B cell (primary cell): ENCODE measurements around the gene TBX15. TPM values are rescaled to one million over a fixed set of nuclear protein-coding genes. Genes with fewer than 3 reads are reported as not detected.

Source experiments
- polyA plus RNA-seq: library from polyadenylated mRNA; depleted of rRNA; stranded (reverse); fragments of >200 nt; gene quantifications from 2 replicates; pipeline ENCODE4 v1.2.3, GENCODE V29; 2012
- small RNA-seq: library from RNA; depleted of rRNA; stranded (forward); fragments of <200 nt; gene quantifications from one replicate; pipeline ENCODE3, GENCODE V24; 2012; ENCODE audit warnings: low replicate concordance, low read depth; ENCODE audit not compliant: insufficient read length
- total RNA-seq, 2 donors: library from RNA; stranded (reverse); fragments of 120-200 nt in 1 of 2; gene quantifications; 1 replicate in 1 of 2; 2 replicates in 1 of 2; pipeline versions ENCODE4 v1.2.3 to v1.2.4, GENCODE V29; 2013 to 2022

The TBX15 gene
- total and polyA plus RNA-seq, 2 donors (not counting 1 experiment from before 2014, with no cell fraction given), result 0.03 to 0.15 TPM

Small RNA genes within 50 kb of the gene (small RNA-seq; reads per million reads assigned to genes)
- gene AL139420.2, result not detected

Other genes starting within 250 kb of the TBX15 start
- 14.3 and 17.8 TPM in 2 replicates for gene WARS2, start 152.3 kb upstream of the TBX15 start, total RNA-seq
- gene WARS2, start 152.3 kb upstream of the TBX15 start, polyA plus RNA-seq, result 2.8 and 4.2 TPM in 2 replicates